ENCODE measurements around the gene TNFRSF9.

Gene TNFRSF9

DNA sequence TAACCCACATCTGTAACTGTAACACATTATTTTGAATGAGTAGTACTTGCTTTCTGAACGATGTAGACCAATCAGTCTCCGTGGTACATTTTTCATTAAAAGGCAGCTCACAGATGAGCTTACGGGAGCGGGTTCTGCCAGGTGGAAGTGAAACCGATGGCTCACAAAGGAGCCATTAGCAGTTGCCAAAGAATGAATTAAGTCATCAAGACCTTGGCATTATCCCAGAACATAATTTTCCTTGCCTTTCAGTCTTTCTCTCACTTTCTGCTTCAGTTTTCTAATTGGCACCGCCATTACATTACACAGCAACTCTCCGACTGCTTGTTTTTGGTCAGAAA lies 54.3 kb downstream of the TNFRSF9 start:
- Histone ChIP-seq H3K27me3 (ENCODE audit: control insufficient read depth, insufficient read depth, low read length) (no peaks in the 10 kb centered on the region), H3K36me3 (ENCODE audit: control insufficient read depth, insufficient read depth, low read length) (no peaks in the 10 kb centered on the region), H3K9me3 (ENCODE audit: control insufficient read depth, insufficient read depth, low read length) (no peaks in the 10 kb centered on the region), H3K4me3 (ENCODE audit: low read depth, low read length) (peak overlapping the region; percentile 54), H3K4me1 (ENCODE audit: control insufficient read depth, insufficient read depth, low read length) (no peaks in the 10 kb centered on the region), H3K9ac (ENCODE audit: low read depth, low read length) (no peak overlapping the region)

DNA sequence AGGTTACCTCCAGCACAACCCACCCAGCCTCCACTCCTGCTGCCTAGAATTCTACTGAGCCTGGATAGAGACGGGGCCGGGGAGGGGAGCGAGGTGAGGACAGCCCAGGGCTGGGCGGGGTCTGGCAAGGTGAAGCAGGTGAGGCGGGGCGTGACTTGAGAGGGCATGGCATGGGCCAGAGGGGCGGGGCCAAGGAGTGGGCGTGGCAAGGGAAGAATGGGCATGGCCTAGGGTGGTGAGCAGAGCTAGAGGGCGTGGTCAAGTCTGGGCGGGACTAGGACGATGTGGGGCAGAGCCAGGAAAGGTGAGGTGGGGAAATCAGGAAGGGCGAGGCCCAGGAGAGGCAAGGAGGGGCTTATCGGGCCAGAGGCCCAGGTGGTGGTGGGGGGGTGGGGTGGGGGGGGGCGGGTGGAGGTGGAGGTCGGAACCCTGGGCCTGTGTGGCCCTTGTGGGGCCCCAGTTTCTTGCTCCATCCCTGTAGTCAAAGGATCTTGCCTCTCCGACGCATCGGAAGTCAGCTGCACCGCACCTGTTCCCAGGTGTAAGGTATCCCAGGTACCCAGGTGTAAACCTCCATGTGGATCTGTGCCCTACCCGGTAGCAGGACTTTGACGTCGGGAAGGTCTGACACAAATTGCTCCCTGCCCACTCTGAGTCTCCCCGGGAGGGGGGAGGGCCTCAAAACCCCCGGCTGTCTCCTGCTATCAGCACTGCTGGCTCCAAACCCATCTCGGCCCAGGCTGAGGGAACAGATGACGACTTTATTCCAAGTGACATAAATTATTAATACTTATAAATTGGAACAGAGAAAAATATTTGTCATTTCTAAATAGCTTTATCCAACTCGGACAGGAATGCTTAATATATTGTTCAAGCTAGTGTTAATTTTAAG lies 54.9 kb downstream of the TNFRSF9 start:
- H3K36me3 ChIP-seq (ENCODE audit: control insufficient read depth, insufficient read depth, low read length) = no peaks in the 10 kb centered on the region
- no peaks in the 10 kb centered on the region for H3K4me1 ChIP-seq (ENCODE audit: control insufficient read depth, insufficient read depth, low read length)
- no peak overlapping the region for H3K9ac ChIP-seq (ENCODE audit: low read depth, low read length)
- peak overlapping the region; percentile 54 for H3K4me3 ChIP-seq (ENCODE audit: low read depth, low read length)
- H3K27me3 ChIP-seq (ENCODE audit: control insufficient read depth, insufficient read depth, low read length) = no peaks in the 10 kb centered on the region
- no peaks in the 10 kb centered on the region for H3K9me3 ChIP-seq (ENCODE audit: control insufficient read depth, insufficient read depth, low read length)

DNA sequence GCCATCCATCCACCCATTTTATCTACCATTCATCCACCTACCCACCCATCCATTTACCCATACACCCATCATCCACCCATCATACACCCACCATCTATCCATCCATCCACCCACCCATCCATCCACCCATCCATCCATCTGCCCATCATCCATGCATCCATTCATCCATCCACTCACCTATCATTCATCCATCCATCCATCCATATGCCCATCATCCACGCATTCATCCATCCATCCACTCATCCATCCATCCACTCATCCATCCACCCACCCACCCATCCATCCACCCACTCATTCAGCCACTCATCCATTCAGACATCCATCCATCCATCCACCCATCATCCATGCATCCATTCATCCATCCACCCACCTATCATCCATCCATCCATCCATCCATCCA lies 55.9 kb downstream of the TNFRSF9 start:
- H3K36me3 ChIP-seq (ENCODE audit: control insufficient read depth, insufficient read depth, low read length) = no peaks in the 10 kb centered on the region
- H3K27me3 ChIP-seq (ENCODE audit: control insufficient read depth, insufficient read depth, low read length) = no peaks in the 10 kb centered on the region
- H3K9ac ChIP-seq (ENCODE audit: low read depth, low read length) = no peak overlapping the region
- no peaks in the 10 kb centered on the region for H3K9me3 ChIP-seq (ENCODE audit: control insufficient read depth, insufficient read depth, low read length)
- no peaks in the 10 kb centered on the region for H3K4me1 ChIP-seq (ENCODE audit: control insufficient read depth, insufficient read depth, low read length)
- no peak overlapping the region for H3K4me3 ChIP-seq (ENCODE audit: low read depth, low read length)

DNA sequence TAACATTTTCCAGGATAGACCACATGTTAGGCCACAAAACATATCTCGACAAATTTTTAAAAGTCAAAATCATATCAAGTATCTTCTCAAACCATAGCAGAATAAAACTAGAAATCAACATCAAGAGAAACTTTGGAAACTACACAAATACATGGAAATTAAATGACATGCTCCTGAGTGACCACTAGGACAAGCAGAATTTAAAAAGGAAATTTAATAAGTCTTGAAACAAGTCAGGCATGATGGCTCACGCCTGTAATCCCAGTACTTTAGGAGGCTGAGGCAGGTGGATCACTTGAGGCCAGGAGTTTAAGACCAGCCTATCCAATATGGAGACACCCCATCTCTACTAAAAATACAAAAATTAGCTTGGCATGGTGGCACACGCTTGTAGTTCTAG lies 61.4 kb downstream of the TNFRSF9 start:
- H3K4me1 ChIP-seq (ENCODE audit: control insufficient read depth, insufficient read depth, low read length) = no peaks in the 10 kb centered on the region
- no peak overlapping the region for H3K4me3 ChIP-seq (ENCODE audit: low read depth, low read length)
- H3K36me3 ChIP-seq (ENCODE audit: control insufficient read depth, insufficient read depth, low read length) = no peaks in the 10 kb centered on the region
- no peaks in the 10 kb centered on the region for H3K9me3 ChIP-seq (ENCODE audit: control insufficient read depth, insufficient read depth, low read length)
- no peak overlapping the region for H3K9ac ChIP-seq (ENCODE audit: low read depth, low read length)
- H3K27me3 ChIP-seq (ENCODE audit: control insufficient read depth, insufficient read depth, low read length) = no peaks in the 10 kb centered on the region

DNA sequence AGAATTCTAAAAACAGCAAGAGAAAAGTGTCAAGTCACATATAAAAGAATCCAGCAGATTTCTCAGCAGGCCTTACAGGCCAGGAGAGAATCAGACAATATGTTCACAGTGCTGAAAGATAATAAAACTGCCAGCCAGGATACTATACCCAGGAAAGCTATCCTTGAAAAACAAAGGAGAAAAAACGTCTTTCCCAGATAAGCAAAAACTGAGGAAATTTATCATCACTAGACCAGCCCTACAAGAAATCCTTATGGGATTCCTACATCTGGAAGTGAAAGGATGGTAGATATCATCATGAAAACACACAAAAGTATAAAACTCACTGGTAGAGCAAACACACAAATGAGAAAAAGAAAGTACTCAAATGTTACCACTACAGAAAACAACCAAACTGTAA lies 62.6 kb downstream of the TNFRSF9 start:
- no peak overlapping the region for H3K4me3 ChIP-seq (ENCODE audit: low read depth, low read length)
- no peak overlapping the region for H3K9ac ChIP-seq (ENCODE audit: low read depth, low read length)
- H3K27me3 ChIP-seq (ENCODE audit: control insufficient read depth, insufficient read depth, low read length) = no peaks in the 10 kb centered on the region
- H3K9me3 ChIP-seq (ENCODE audit: control insufficient read depth, insufficient read depth, low read length) = no peaks in the 10 kb centered on the region
- no peaks in the 10 kb centered on the region for H3K36me3 ChIP-seq (ENCODE audit: control insufficient read depth, insufficient read depth, low read length)
- H3K4me1 ChIP-seq (ENCODE audit: control insufficient read depth, insufficient read depth, low read length) = no peaks in the 10 kb centered on the region

DNA sequence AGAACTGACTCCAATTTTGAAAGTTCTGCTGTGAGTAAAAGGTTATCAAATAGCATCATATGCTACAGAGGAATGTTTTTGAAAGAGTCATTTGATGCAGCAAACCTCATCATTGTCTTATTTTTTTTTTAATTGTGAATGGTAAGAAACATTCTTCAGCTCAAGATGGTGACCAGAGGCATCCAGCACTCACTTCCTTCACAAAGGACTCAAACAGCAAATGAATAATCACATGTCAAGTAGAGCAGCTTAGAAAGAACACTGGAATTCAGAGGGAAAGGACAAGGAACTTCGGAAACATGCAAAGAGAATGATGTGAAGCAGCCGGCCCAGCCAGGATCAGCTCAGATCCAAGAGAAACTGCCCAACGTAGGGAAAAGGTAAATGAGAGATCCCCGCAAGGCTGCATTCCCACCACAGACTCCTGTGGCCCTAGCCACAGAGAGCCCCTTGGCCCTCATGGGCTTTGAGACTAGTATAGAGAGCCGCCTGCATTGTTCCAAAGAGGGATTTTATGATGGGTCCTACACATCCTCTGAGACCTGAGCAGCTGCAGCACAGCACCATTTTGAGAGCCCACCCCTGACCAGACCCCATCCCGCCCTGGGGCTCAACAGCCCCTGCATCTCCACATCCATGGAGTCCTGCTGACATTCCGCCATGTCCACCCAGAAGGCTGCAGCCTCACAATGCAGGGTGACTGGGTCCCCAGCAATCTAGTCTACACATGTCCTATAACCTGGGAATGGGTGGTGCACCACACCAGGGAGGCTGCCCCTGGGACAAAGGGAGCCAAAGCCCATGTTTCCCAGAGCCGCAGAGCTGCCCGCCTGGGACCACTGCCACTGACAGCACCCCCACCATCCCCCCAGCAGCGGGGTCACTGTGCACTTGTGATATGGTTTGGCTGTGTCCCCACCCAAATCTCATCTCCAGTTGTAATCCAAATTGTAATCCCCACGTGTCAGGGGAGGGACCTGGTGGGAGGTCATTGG lies 66.5 kb downstream of the TNFRSF9 start:
- Histone ChIP-seq H3K4me3 (ENCODE audit: low read depth, low read length) (no peak overlapping the region), H3K36me3 (ENCODE audit: control insufficient read depth, insufficient read depth, low read length) (no peaks in the 10 kb centered on the region), H3K4me1 (ENCODE audit: control insufficient read depth, insufficient read depth, low read length) (no peaks in the 10 kb centered on the region), H3K9me3 (ENCODE audit: control insufficient read depth, insufficient read depth, low read length) (no peaks in the 10 kb centered on the region), H3K27me3 (ENCODE audit: control insufficient read depth, insufficient read depth, low read length) (no peaks in the 10 kb centered on the region), H3K9ac (ENCODE audit: low read depth, low read length) (no peak overlapping the region)

DNA sequence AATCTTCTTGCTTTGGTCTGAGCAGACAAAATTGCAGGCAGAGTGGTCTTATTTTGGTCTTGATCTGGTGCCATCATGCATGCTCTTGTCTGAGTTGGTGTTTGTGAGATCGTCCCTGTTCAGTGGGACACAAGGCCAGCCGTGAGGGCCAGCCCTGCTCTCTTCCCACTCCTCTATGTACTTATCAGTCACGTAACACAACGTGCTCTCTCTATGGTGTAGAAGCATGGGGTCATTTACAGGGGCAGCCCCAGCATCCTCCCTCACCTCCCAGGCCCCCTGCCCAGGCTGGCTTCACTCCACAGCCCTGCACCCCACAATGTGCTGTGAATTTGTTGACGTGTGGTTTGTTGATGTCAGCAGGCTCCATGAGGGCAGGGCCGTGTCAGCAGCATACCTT lies 69.5 kb downstream of the TNFRSF9 start:
- H3K36me3 ChIP-seq (ENCODE audit: control insufficient read depth, insufficient read depth, low read length) = no peaks in the 10 kb centered on the region
- H3K9me3 ChIP-seq (ENCODE audit: control insufficient read depth, insufficient read depth, low read length) = no peaks in the 10 kb centered on the region
- H3K4me1 ChIP-seq (ENCODE audit: control insufficient read depth, insufficient read depth, low read length) = no peaks in the 10 kb centered on the region
- no peak overlapping the region for H3K4me3 ChIP-seq (ENCODE audit: low read depth, low read length)
- no peak overlapping the region for H3K9ac ChIP-seq (ENCODE audit: low read depth, low read length)
- H3K27me3 ChIP-seq (ENCODE audit: control insufficient read depth, insufficient read depth, low read length) = no peaks in the 10 kb centered on the region

DNA sequence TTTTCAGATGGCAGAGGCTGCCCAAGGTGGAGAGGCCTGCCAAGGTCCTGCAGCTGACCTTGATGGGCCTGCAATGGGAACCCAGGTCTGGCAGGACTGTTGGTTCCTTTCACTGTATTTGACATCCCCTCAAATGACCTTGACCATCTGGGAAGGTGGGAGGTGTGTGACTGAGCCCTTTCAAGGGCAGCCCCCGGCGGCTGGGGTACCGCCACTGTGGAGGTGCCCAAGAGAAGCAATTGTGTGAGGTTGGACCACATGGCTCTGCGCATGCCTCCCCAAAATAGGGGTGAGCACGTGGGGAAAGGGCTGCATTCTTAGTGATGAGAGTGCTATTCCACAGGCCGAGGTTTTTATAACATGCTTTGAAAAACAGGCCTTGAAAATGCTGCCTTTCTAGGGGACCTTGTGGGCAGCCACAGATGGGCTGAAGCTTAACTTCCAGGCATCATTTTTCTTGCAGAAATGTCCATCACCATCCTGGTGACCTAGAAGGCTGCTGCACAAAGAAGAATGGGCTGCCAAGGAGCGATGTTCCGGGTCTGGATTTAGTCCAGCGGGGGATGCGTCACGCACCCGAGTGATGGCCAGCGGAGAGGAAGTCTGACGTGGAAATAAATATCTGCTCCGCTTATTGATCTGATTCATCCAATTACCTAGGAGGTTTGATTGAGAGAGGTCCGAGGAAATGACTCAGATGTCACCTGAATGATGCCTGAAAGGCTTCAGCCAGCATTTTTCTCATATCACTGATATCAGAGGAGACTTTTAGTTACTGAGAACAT lies 71.3 kb downstream of the TNFRSF9 start:
- no peaks in the 10 kb centered on the region for H3K4me1 ChIP-seq (ENCODE audit: control insufficient read depth, insufficient read depth, low read length)
- no peaks in the 10 kb centered on the region for H3K36me3 ChIP-seq (ENCODE audit: control insufficient read depth, insufficient read depth, low read length)
- H3K9ac ChIP-seq (ENCODE audit: low read depth, low read length) = no peak overlapping the region
- no peaks in the 10 kb centered on the region for H3K27me3 ChIP-seq (ENCODE audit: control insufficient read depth, insufficient read depth, low read length)
- no peaks in the 10 kb centered on the region for H3K9me3 ChIP-seq (ENCODE audit: control insufficient read depth, insufficient read depth, low read length)
- H3K4me3 ChIP-seq (ENCODE audit: low read depth, low read length) = no peak overlapping the region

DNA sequence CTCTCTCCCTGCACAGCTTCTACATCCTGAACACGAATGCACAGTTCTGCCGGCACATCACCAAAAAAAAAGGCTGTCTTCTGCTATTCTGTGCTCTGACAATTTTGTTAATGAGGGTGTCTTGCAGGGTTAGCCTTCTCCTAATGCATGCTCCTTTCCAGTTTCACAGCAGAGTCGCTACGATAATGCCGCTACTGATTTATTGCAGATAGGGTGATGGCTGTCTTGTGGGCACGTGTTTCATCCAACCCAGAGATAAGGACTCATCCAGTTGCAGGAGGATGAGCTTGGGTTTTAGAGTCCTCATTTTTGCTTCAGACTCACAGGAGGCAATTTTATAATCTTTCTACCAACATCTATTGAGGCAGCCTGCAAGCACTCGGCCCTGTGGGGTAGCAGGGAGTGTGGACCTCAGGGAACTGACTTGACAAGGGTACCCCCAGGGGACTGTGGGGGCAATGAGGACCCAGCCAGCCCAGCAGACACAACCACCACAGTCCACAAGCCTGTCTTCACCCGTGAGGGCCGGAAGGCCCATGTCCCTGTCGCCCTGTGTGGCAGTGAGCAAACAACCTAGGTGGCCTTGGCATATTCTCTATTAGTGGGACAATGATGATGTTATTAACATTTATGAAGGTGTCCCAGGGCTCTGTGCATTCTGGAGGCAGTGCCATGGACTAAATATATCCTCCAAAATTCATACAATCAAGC lies 72.4 kb downstream of the TNFRSF9 start:
- Histone ChIP-seq H3K4me1 (ENCODE audit: control insufficient read depth, insufficient read depth, low read length) (no peaks in the 10 kb centered on the region), H3K4me3 (ENCODE audit: low read depth, low read length) (no peak overlapping the region), H3K9ac (ENCODE audit: low read depth, low read length) (no peak overlapping the region), H3K36me3 (ENCODE audit: control insufficient read depth, insufficient read depth, low read length) (no peaks in the 10 kb centered on the region), H3K9me3 (ENCODE audit: control insufficient read depth, insufficient read depth, low read length) (no peaks in the 10 kb centered on the region), H3K27me3 (ENCODE audit: control insufficient read depth, insufficient read depth, low read length) (no peaks in the 10 kb centered on the region)

DNA sequence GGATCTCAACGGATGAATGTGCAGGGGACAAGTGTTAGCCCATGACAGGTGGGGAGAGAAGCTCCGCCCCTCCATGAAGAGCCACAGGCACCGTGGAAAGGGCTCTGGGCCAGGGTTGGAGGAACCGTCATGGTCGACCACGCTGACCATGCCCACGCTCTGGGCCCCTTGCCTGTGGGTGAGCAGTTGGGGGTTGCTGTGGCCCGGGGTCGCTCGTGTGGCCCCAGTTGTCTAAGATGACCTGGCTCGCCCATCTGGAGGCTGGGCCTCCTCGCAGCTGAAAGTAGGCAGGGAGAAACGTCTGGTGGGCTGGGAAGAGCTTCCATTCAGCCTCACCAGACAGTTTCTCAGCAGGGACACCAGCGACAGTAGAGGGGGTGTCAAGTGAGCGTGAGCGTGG lies 74.7 kb downstream of the TNFRSF9 start:
- H3K4me1 ChIP-seq (ENCODE audit: control insufficient read depth, insufficient read depth, low read length) = no peaks in the 10 kb centered on the region
- H3K27me3 ChIP-seq (ENCODE audit: control insufficient read depth, insufficient read depth, low read length) = no peaks in the 10 kb centered on the region

More for the DNA sequence above, 74.7 kb downstream of the TNFRSF9 start:
- H3K4me3 ChIP-seq (ENCODE audit: low read depth, low read length) = no peak overlapping the region
- no peaks in the 10 kb centered on the region for H3K36me3 ChIP-seq (ENCODE audit: control insufficient read depth, insufficient read depth, low read length)
- H3K9me3 ChIP-seq (ENCODE audit: control insufficient read depth, insufficient read depth, low read length) = no peaks in the 10 kb centered on the region
- no peak overlapping the region for H3K9ac ChIP-seq (ENCODE audit: low read depth, low read length)
